Smooth muscle cell of the coronary artery (primary cell): Measurements from ENCODE around the gene CPB1. TPM values are rescaled to one million over a fixed set of nuclear protein-coding genes. Genes with fewer than 3 reads are reported as not detected.

Experiments
- total RNA-seq: library from RNA; depleted of rRNA; stranded (reverse); fragments of >200 nt; gene quantifications from 2 replicates; pipeline ENCODE4 v1.2.3, GENCODE V29; 2014; ENCODE audit warnings: low replicate concordance

Gene CPB1
- total RNA-seq = not detected in 2 replicates

DNA sequence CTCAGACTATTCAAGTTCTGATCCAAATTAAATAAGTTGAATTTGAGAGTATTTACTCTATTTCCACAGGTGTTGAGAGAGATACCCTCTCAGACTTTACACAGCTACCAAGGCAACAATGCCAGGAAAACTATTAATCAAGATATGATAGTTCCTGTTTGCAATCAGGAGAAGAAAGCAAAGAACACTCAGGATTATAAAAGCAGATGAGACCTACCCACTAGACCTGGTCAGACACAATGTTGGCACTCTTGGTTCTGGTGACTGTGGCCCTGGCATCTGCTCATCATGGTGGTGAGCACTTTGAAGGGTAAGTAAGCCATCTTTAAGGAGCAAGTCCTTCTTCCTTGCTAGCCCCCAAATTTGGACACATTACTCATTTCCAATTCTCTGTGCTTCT, at the start of gene CPB1:
CPB1 (plus strand) TSS at position 227 of the 400 bp plus-strand sequence; CDS start at position 240, 13 bp downstream.

DNA sequence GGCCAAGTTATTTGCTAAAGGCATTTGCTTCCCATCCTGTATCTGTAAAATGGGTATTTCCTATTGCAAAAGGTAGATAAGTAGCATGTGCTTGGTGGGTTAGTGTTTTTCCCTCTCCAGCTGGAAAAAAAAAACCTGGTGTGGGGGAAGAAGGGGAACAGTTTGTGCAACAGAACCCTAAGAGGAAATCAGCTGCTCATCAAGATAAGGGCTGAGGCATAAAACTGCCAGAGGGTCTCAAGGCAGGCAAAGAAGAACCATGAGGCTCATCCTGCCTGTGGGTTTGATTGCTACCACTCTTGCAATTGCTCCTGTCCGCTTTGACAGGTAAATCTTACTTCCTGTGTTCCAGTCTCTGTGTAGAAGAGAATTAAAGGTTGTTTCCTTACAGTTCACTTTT, 37.4 kb downstream of the CPB1 start, which contains the start of gene CPA3:
CPA3 (plus strand) TSS at position 248 of the 400 bp plus-strand sequence; CDS start at position 260, 12 bp downstream.

Other genes with a start within 250 kb of the CPB1 start
- 1.9 TPM in 1 of 2 replicates, not detected in the other for gene AGTR1, start 129.9 kb upstream of the CPB1 start, total RNA-seq
- not detected in 2 replicates for gene CPA3, start 37.5 kb downstream of the CPB1 start, total RNA-seq
- gene GYG1, start 163.7 kb downstream of the CPB1 start, total RNA-seq = 26.2 and 31.1 TPM in 2 replicates